ENCODE data around the gene DOCK1.

GRCh38 chr10:127094984-127095383 lies 189.8 kb downstream of the DOCK1 start:
- TF ChIP-seq CTCF (IDR thresholded peaks at IDR 0.05 in 4 of 5, conservative IDR thresholded peaks at IDR 0.05 in 1 of 5) = no peak
- TF ChIP-seq POLR2A (IDR thresholded peaks at IDR 0.05) = no peak

Data from gastrocnemius medialis (tissue), 4 donors.